Measurements from ENCODE around the gene TMEM163.

DNA sequence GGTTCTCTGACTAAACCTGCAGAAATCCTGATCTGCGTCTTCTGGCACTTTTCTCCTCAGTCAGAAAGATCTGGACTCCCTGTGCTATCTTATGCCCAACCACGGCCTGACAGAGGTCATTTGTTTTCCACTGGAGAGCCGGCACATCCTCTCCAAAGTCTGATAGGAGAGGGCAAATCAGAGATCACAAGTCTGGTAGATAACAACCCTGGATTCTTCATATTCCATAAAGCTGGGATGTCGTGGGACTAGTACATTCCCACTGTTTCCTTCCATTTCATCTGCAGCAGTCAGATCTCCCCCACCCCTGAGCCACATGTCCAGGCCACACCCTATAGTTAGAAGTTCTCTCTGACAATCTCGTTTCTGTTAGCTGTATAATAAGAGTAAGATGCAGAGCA, 308.0 kb downstream of the TMEM163 start:
- TF ChIP-seq, protein P1, sequence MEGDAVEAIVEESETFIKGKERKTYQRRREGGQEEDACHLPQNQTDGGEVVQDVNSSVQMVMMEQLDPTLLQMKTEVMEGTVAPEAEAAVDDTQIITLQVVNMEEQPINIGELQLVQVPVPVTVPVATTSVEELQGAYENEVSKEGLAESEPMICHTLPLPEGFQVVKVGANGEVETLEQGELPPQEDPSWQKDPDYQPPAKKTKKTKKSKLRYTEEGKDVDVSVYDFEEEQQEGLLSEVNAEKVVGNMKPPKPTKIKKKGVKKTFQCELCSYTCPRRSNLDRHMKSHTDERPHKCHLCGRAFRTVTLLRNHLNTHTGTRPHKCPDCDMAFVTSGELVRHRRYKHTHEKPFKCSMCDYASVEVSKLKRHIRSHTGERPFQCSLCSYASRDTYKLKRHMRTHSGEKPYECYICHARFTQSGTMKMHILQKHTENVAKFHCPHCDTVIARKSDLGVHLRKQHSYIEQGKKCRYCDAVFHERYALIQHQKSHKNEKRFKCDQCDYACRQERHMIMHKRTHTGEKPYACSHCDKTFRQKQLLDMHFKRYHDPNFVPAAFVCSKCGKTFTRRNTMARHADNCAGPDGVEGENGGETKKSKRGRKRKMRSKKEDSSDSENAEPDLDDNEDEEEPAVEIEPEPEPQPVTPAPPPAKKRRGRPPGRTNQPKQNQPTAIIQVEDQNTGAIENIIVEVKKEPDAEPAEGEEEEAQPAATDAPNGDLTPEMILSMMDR (IDR thresholded peaks at IDR 0.05), result no peak
- TF ChIP-seq POLR2A (IDR thresholded peaks at IDR 0.05), result no peak

Measured in body of pancreas (tissue), 4 donors.